GM19240 (cell line): ENCODE results near the gene ZBTB42.
A peak's percentile ranks its signal among the peaks of the same experiment; 100 is the strongest.

ENCODE experiments used
- DNase-seq: peaks from one replicate; pipeline ENCODE4 v3.0.0; 2011; ENCODE audit warnings: low spot score; ENCODE audit not compliant: insufficient read length

The ZBTB42 gene

DNA sequence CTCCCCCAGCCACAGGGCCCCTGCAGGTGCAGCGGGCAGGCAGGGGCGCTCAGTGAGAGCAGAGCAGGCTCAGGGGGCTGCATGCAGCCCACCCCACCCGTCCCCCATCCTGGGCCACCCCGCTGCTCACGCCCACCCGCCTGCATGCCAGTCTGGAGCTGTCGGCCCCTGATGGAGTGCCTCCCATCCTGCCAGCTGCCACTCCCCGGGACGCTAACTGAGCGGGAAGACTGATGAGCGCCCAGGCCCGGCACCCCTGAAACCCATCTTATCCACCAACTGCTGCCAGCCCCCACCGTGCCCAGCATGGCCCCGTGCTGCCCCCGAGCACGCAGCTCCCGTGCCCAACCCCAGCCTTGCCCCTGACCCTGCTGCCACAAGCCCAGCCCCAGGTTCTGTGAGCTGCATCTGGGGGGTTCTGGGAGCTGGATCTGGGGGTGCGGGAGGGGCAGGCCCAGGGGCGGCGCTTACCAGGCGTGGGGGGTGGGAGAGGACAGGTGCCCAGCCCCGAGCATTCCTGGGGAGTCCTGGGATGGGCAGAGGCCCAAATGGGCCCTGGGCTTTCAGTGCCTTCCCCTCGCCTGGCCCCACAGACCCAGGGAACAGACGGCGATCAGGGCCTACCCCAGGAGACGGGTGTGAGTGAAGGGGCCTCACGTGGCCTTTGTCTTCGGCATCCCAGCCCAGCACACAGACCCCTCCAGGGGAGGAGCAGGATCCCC lies 18.7 kb upstream of the ZBTB42 start:
- no peak for DNase-seq

DNA sequence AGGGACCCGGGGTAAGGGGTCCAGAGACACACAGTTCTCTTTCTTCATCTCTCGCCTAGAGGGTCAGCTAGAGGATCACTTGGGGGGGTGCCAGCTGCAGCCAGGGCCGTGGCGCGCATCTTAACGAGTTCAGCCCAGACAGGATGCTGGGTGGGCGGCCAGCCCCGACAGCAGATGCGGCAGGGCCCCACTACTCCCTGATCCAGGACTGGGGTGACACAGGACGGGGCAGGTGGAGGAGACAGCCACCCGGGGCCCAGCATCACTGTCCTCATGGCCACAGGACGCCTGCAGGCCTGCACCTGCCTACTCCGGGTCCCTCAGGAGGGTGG lies 18.1 kb upstream of the ZBTB42 start:
- no peak for DNase-seq

DNA sequence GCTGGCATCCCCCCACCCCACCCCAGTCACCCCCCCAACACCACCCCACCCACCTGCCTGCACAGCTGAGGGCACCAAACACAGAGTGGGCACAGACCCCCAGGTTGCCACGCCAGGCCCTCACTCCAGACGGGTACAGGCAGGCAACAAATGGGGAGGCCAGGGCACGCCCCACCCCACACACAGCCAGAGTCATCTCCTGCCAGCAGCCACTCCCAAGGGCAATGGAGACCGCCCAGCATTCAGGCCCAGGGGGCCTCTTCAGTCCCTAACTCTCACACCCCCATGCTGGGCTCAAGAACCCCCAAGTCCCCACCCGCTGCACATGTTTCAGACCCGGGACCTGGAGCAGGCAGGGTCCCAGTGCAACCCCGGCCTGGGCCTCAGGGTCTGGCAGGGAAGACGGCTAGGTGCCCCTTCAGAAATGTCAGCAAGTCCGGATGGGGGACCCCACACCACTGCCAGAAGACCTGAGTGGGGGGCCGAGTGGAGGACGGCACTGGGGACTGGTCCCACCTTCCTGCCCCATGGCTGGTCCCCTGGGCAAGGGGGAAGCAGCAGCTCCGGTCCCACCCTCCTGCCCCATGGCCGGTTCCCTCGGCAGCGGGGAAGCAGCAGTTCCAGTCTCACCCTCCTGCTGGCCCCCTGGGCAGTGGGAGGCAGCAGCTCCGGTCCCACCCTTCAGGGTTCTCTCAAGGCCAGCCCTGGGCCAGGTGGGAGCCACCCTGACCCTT lies 17.2 kb upstream of the ZBTB42 start:
- DNase-seq = no peak

DNA sequence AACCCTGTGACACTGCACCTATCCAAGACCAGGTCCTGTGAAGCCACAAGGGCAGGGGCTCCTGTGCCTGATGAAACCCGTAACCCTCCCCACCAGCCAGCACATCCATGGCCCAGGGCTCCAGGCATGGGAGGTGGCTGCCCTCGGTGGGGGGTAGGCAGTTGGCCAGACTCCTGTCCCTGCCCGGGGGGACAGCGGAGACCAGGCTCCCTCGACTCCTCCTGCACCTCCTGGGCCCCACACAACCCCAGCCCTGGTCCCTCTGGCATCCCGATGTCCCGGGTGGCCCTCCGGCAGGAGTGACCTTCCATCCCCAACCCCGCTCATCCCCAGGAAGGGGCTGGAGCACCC lies 16.7 kb upstream of the ZBTB42 start:
- DNase-seq = no peak

DNA sequence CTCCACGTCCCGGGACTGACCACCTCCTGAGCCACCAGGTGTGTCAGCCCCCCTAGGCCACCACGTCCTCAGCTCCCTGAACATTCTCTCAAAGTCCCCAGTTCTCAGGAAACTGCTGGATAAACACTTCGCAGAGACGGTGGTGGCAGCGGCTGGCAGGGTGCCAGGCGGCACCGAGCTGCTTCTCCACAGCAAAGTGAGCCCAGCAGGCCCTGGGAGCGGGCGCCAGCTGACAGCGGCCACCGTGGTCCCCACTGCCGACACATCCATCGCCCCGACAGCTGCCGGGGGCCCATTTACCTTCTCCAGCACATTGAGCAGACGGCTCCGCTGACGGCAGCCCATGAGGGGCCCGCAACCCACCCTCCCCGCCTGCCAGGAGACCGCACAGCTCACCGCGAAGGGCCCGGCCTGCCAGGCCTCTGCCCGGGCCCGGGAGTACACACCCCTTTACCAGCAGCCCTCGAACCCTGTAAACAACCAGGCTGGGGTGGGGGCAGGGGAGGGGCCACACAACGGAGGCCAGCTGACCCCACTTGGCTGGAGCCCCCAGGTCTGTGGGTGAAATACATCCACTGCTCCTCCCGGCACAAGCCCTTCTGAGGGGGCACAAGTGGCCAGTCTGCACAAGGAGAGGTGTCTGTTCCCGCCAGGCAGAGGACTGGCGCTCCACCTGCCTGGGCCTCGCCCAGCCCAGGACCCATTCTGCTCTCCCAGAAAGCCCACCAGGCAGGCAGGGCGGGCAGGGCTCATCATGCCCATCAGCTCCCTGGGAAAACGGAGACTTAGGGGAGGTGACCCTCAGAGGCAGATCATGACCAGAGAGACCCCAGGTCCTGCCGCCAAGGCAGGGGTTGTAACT lies 15.8 kb upstream of the ZBTB42 start:
- DNase-seq = no peak

DNA sequence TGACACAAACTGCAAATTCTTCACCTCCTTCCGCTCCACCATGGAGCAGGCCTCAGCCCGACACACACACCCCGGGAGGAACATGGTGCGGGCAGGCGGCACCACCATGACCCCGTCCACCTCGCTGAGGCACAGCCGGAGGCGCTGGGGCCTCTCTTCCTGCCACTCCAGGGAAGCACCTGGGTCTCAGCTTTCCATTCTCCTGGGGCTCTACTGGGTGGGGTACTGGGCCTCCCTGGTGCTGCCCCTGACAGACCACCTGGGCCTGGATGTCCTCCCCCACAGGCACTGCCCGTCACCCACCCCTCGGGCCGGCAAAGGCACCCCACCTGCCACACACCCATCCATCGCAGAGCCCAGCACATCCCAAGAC lies 15.2 kb upstream of the ZBTB42 start:
- no peak for DNase-seq

DNA sequence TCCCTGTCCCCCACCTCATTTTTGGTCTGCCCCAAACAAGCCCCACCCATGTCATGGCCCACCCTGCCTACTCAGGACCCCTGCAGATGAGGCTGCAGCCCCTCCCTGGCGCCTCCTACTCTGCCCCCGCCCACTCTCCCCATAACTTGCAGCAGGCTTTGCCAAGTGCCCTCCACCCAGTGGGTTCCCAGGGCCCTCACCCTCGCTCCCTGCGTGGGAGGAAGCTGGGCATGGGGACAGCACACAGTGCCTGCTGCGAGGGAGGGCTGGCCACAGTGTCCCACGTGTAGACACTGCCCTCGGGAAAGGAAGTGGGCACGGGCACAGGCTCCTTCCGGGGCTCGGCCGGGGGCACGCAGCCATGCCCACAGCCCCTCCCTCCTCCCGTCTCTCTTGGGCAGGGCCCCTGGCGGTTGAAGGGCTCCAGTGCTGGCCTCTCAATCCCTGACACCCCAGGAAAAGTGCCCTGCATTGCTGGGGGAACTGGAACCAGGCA lies 14.8 kb upstream of the ZBTB42 start:
- DNase-seq = no peak

DNA sequence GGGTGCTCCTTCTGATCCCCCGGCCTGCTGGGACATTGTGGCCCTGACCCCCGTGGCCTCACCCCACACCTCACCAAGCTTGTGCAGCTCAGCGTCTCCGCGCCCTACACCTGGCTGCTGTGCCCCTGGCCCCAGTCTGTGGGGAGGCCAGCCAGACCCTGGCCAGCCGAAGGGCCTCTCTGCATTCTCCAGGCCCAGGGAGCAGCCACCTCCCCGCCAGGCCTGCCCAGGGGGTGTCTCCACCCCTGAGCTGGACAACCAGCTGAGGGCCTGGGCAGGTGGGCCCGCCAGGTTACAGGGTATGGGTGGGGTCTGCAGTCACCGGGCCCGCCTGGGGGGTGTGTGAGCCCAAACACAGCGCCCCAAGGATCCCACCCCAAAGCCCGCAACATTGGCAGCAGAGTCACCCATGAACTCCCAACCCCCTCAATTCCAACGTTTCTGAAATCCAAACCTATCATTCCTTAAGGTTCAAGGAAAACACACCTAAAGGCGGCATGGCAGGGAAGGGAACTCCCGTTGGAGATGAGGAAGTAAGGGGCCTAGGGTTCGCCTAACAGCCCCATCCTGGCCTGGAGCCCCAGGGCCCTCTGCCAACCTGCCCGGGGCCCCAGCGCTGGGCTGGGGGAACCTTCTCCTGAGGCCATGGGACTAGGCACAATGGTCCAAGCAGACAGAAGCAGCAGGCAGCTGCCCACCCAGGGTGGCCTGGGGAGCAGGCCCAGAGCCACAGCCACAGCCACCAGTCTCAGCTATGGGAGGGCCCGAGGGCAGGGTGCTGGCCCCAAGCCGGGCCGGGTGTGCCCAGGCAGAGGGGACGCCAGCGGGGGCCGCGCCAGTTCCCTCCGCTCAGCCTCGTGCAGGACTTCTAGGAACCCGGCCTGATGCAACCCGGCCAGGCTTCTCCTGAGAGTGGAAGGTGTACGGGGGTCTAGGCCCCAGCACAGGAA lies 13.9 kb upstream of the ZBTB42 start:
- DNase-seq = no peak

DNA sequence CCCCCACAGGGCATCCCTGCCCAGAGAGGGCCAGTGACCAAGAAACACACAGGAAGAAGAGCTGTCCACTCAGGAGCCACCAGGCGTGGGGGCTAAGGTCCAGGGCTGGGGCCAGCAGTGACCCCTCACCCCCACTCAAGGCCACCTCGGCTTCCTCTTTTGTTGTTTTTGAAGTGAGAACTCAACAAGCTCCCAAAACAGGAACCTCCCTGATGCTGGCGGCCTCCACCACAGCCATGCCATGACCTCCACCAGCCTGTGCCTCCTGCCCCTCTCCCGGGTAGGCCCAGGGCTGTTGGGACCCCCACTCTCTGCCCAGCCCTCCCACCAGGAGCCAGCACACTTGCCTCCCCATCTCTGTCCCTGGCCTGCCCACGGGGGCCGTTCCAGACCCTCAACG lies 13.2 kb upstream of the ZBTB42 start:
- DNase-seq = no peak

DNA sequence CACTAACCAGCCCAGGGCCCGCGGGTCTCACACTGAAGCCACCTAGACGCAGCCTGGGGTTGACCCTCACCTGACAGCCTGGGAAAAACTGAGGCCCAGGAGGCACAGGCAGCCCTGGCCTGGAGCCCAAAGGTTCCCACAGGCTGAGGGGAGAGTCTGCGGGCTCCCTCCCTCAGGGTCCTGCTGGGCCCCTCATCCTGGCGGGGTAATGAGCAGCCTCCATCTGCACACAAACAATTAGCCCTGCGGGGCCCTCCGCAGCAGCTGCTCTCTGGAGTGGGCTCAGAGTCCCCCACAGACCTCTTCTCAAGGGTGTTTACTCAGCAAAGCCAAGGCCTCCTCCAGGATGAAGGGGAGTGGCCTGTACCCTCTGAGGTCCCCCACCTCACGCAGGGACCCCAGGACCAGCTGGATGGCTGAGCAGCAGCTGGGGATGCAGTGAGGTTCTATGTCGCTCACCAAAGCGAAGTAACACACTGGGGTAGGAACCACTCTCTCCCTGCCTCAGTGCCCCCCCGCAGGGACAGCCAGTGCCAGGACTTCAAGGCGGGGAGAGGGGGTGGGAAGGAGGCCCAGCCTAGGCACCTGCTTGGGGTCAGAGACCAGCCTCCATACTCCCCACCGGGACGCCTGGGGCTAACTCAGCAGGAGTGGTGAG lies 12.6 kb upstream of the ZBTB42 start:
- no peak for DNase-seq

DNA sequence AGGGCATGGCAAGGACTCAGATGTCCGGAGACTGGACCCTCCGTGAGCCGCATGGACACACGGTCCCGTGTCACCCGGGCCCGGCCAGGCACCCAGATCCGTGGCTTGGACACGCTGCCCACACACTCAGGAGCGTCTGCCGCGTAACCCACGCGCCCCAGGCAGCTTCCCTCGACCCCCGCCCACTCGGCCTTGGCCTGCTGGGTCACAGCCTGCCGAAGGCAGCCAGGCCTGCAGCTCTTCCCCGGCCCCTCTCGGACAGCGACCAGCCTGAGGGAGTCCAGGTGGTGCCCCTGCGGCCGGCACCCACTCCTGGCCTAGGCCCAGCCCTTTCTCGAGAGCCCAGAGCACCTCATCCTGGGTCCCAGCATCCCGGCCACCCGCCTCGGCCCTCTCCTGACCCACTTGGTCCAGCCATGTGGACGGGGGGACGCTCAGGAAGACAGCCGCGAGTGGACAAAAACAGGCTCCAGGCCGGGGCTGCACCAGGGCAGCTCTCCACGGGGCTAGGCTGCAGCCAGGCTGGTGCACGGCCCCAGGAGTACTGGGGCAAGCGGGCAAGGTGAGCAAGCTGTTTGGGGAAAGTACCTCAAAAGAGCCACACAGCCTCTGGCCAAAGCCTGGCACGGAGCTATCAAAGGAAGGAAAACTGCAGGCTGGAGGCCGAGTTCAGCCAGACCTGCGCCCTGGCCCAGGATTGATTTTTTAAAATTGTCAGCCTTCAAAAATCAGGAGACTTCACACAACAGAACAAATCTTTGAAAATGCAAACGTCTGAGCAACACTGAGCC lies 11.8 kb upstream of the ZBTB42 start:
- no peak for DNase-seq

DNA sequence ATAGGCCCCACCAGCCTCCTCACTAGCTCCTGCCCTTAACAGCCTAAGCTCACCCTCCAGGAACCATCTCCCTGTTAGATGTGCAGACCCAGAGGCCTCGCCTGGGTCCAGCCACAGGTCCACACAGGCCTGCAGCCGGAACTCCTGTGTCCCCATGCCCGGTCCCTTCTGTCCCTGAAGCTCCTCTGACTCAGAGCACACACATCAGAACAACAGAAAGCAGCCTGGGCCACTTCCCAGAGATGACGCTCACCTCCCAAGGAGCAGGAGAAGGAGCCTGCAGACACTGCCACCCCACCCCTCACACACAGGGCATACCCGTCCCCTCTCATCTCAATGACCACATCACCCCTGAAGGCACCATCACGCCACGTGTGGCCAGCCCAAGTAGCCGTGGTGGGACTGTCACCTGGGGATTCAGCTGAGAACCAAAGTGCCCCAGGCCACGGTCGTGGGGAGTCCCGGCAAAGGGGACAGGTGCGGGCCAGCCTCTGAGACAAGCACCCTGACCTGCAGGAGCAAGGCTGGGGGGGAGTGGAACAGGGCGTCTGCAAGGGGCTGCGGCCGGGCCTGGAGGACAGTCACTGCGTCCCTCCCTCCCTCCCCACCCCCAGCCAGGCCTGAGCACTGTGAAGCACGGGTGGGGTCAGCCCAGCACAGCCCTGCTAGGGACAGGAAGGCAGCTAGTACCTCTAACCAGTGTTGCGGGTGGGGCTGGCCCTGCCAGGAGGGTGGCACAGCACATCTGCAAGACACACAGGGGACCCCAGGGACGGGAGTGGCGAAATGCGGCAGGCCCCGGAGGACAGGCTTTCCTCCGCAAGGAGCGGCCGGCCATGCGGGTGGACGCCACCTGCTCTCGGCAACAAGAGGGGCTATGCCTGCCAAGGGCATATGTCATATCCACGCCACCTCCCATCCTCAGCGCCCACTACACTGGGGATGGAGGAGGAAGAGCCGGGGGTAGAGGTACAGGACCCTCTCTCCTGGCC lies 10.9 kb upstream of the ZBTB42 start:
- no peak for DNase-seq

DNA sequence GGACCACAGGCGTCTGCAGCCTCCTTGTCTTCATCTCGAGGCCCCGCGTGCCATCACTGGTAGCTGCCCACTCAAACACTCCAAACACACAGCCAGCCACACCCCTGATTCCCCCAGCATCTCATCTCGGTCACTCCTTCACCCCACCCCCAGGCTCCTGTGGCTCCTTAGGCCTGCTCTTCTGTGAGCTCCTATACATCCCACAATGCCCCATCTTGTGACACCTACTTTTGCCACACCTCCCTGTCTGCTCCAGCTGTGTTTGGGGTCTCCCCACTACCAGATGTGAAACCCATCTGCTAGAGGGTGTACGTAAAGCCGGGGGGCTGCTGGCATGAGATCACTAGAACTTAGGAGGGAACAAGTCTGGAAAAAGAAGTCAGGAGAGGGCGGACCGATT lies 9.5 kb upstream of the ZBTB42 start:
- no peak for DNase-seq

DNA sequence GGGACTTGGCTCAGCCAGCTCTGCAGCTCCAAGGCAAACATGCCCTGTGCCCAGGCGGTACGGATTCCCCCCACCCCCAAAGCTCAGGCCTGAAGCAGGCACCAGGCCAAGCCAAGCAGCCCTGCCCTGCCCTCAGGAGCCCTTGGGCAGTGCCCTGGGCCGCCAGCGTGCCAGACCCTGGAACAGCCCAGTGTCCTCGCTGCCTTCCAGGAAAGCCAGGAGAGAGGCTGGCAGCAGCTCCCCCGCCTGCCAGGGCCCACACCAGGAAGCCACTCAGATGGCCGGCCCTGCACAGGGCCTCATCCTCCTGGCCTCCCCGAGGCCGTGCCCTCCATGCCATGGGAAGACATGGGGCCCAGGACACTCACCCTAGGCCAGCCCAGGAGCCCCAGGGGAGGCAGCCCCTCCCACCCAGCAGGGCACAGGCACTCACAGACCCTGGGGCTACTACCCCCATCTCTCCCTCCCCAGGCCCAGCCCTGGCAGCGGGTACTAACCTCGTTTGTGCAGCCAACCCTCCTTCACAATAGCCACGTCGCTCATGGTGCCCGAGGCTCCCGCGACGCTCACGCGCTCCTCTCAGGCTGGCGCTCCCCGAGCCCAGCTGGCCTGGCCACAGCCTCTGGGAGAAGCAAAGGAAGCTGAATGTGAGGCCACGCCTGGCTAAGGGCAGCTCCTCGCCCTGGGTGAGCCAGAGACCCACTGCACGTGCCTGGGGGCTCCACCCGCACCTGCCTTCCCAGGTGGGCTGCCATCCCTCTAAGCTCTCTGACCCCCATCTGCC lies 8.6 kb upstream of the ZBTB42 start:
- no peak for DNase-seq

DNA sequence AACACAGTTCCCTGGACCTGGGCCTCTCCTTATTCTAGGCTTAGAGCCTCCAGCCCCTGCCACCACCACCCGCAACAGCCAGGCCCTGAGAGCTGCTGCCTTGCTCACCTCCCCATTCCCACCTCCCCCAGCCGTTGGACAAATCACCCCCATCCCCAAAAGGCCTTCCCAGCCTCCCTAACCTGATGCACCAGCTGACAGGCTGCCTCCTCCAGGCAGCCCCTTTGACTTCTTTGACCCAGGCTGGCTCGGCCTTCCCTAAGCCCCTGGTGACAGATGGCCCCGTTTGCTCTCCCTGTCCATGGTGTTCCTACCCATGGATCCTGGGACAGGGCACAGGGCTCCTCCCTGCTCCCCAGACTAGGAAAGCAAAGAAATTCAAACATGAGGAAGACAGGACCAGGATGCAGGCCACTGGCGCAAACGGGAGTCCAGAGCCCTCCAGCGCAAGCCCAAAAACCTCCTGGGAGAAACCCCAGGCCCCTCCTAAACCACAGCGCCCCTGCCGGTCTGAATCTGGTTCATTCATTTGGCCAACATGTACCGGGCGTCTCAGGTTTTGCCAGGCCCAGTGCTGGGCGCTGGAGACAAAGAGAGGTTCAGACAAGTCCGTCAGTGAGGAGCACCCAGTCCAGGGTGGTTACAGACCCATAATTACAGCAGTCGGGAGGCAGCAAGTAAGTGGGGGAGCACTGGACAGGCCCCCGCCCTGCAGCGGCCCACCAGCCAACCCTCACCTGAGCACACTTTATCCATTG lies 7.8 kb upstream of the ZBTB42 start:
- no peak for DNase-seq

DNA sequence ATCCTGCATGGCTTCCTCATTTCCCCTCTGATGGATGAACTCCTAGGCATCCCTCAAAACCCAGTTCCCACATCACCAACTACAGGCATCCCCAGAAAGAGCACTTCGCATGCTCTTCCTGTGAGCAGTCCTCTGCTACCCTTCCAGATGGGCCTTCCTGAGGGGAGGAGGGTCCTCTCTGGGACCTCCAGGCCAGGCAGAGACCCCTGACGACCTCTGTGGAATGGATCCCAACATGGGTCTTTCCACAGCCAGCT lies 7.3 kb upstream of the ZBTB42 start:
- DNase-seq = no peak

DNA sequence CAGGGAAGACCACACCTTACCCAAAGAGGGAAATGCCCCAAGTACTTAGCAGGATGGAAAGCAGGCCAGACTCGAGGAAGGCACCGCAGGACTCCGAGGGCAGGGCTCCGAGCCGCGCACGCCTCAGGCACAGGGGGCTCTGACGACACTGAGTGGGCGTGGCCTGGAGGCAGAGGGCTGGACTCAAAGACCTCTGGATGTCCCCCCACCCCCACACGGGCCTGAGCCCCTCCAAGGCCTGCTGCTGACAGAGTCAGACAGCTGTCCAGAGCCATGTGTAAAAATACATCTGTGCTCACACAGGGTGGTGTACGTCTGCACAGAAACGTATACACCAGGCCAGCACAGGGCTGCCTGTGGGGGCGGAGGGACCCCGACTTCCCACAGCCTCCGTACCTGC lies 6.8 kb upstream of the ZBTB42 start:
- DNase-seq = peak; percentile 71

DNA sequence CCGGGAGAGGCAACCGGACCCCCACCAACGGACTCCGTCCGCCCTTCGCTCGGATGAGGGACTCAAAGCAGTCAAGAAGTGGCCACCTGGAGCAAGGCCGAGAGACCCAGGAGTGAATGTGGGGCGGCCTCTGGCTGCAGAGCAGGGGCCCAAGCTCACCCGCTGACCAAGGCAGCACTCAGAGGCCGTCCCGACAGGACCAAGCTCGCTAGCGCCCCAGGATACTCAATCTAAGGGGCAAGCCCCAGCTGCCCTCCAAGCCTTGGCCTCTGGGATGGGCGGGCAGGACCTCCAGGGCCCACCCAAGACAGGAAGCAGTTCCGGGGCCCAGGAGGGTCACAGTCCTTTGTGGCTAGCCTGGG lies 6.3 kb upstream of the ZBTB42 start:
- DNase-seq = no peak
